Glutamatergic neuron (in vitro differentiated cells): ENCODE results near the gene CIDEA. TPM values are rescaled to one million over a fixed set of nuclear protein-coding genes. Genes with fewer than 3 reads are reported as not detected.
A peak's percentile ranks its signal among the peaks of the same experiment; 100 is the strongest.

Source experiments
- DNase-seq: peaks from one replicate; pipeline ENCODE4 v3.0.0; 2022
- H3K27ac Mint-ChIP-seq: one replicate; pipeline ENCODE4 v1.8.0; 2020; ENCODE audit warnings: mild to moderate bottlenecking, mixed read lengths, inconsistent platforms; ENCODE audit not compliant: unreplicated experiment
- H3K27me3 Mint-ChIP-seq: one replicate; pipeline ENCODE4 v1.8.0; 2020; ENCODE audit warnings: mild to moderate bottlenecking, moderate library complexity, mixed read lengths, inconsistent platforms; ENCODE audit not compliant: unreplicated experiment
- H3K36me3 Mint-ChIP-seq: one replicate; pipeline ENCODE4 v1.8.0; 2020; ENCODE audit warnings: mild to moderate bottlenecking, mixed read lengths, inconsistent platforms; ENCODE audit not compliant: unreplicated experiment
- H3K4me1 Mint-ChIP-seq: one replicate; pipeline ENCODE4 v1.8.0; 2020; ENCODE audit warnings: mild to moderate bottlenecking, low read depth, mixed read lengths, inconsistent platforms; ENCODE audit not compliant: unreplicated experiment
- H3K4me3 Mint-ChIP-seq: one replicate; pipeline ENCODE4 v1.8.0; 2020; ENCODE audit warnings: mild to moderate bottlenecking, mixed read lengths, inconsistent platforms; ENCODE audit not compliant: unreplicated experiment
- H3K9me3 Mint-ChIP-seq: one replicate; pipeline ENCODE4 v1.8.0; 2020; ENCODE audit warnings: mild to moderate bottlenecking, moderate library complexity, mixed read lengths, inconsistent platforms; ENCODE audit not compliant: unreplicated experiment
- total RNA-seq: library from RNA; stranded (reverse); fragmentation: NEBNext Ultra II Directional; extraction: Animal tissue kit (Norgen Biotek cat#: 25700); gene quantifications from one replicate; pipeline ENCODE4 v1.2.1, GENCODE V29; 2021; ENCODE audit not compliant: unreplicated experiment
- TF ChIP-seq, protein P1 (sequence below): fragments of 200-600 bp; sonication (generic); IDR thresholded peaks from one replicate; pipeline ENCODE4 v1.5.0; 2021; ENCODE audit not compliant: partially characterized antibody, unreplicated experiment

CIDEA gene
- total RNA-seq, 1 donor from 2014 or later = not detected

DNA sequence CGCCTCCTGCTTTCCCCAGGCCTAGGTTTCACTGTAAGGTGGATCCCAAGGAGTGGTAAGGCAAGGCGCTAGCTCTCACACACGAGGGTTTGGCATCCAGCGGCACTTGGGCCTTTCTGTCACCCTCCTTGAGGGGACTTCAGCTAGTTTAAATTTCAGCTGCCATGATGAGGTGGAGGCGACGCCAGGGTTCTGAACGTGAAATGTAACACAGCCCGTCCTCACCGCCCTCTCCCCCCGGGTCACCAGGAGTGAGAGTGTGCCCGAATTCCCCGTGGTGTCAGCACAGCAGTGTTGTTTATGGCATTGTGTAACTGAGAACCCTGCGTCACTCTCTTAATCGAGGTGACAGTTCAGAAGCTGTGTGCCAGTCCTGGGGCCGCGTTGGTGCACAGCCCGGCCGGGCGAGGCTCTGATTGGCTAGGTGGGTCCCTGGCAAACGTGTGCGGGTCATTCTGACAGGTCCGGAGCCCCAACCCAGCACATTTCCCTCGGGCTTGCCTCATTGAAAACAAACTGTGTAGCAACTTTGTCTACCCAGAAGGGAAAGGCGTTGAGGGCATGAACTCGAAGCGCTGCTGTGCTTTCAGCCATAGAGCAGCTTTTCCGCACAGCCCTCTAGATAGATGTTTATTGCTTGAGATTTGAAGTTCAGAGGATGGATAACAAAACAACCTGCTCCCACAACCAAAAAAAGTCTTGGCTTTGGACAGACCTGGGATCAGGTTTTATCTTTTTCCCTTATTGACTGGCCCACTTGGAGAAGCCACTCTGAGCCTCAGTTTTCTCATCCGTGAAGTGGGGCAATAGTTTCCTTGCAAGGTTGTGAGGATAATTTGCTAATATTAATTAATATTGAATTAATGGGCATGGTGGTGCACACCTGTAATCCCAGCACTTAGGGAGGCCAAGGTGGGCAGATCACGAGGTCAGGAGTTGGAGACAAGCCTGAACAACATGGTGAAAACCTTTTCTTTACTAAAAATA, 4.9 kb downstream of the CIDEA start:
- H3K36me3 Mint-ChIP-seq = peaks cover 5% of the 10 kb centered on the region
- H3K9me3 Mint-ChIP-seq = peaks cover 9% of the 10 kb centered on the region
- TF ChIP-seq, protein P1, sequence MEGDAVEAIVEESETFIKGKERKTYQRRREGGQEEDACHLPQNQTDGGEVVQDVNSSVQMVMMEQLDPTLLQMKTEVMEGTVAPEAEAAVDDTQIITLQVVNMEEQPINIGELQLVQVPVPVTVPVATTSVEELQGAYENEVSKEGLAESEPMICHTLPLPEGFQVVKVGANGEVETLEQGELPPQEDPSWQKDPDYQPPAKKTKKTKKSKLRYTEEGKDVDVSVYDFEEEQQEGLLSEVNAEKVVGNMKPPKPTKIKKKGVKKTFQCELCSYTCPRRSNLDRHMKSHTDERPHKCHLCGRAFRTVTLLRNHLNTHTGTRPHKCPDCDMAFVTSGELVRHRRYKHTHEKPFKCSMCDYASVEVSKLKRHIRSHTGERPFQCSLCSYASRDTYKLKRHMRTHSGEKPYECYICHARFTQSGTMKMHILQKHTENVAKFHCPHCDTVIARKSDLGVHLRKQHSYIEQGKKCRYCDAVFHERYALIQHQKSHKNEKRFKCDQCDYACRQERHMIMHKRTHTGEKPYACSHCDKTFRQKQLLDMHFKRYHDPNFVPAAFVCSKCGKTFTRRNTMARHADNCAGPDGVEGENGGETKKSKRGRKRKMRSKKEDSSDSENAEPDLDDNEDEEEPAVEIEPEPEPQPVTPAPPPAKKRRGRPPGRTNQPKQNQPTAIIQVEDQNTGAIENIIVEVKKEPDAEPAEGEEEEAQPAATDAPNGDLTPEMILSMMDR = no peak
- H3K4me1 Mint-ChIP-seq = peaks cover 5% of the 10 kb centered on the region
- H3K27ac Mint-ChIP-seq = no peak overlapping the region
- no peak overlapping the region for H3K4me3 Mint-ChIP-seq
- peaks cover 19% of the 10 kb centered on the region for H3K27me3 Mint-ChIP-seq
- DNase-seq = no peak

DNA sequence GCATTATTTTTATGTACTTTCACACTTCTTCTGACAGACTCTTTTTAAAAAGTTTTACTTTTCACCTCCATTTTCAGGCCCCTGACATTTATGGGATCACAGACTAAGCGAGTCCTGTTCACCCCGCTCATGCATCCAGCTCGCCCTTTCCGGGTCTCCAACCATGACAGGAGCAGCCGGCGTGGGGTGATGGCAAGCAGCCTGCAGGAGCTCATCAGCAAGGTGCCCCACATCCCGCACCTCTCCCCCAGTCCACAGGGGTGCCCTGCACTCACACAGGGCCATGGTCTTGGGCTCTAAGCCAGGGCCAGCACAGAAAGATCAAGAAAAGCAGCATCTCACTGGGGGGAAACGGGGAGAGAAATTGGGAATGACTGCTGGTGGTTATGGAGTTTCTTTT, 8.6 kb downstream of the CIDEA start:
- Mint-ChIP-seq H3K27ac (no peak overlapping the region), H3K36me3 (no peaks in the 10 kb centered on the region), H3K9me3 (peaks cover 3% of the 10 kb centered on the region), H3K4me1 (peaks cover 2% of the 10 kb centered on the region), H3K27me3 (peaks cover under 1% of the 10 kb centered on the region), H3K4me3 (no peak overlapping the region)
- no peak for DNase-seq
- TF ChIP-seq, protein P1 = no peak

DNA sequence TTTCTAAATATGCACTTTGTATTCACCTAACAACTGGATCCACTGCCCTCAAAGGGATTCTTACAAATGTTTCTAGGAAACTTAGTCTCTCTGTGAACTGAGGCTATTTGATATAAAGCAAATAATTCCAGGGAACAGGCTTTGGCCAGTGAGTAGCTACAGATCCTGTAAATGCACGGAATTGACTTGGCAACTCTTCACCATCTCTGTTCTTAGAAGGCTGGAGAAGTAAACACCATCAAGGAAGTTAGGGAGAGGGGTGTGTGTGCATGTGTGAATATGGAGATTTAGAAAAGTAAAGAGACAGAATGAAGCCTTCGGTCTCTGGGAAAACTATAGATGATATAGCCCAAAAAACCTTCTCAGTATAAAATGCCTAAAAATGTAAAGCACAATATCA, 10.7 kb downstream of the CIDEA start:
- H3K4me3 Mint-ChIP-seq = no peak overlapping the region
- H3K27me3 Mint-ChIP-seq = peaks cover under 1% of the 10 kb centered on the region
- TF ChIP-seq, protein P1 = no peak
- no peaks in the 10 kb centered on the region for H3K4me1 Mint-ChIP-seq
- no peak overlapping the region for H3K27ac Mint-ChIP-seq
- no peaks in the 10 kb centered on the region for H3K36me3 Mint-ChIP-seq
- DNase-seq = no peak
- peaks cover 3% of the 10 kb centered on the region for H3K9me3 Mint-ChIP-seq

DNA sequence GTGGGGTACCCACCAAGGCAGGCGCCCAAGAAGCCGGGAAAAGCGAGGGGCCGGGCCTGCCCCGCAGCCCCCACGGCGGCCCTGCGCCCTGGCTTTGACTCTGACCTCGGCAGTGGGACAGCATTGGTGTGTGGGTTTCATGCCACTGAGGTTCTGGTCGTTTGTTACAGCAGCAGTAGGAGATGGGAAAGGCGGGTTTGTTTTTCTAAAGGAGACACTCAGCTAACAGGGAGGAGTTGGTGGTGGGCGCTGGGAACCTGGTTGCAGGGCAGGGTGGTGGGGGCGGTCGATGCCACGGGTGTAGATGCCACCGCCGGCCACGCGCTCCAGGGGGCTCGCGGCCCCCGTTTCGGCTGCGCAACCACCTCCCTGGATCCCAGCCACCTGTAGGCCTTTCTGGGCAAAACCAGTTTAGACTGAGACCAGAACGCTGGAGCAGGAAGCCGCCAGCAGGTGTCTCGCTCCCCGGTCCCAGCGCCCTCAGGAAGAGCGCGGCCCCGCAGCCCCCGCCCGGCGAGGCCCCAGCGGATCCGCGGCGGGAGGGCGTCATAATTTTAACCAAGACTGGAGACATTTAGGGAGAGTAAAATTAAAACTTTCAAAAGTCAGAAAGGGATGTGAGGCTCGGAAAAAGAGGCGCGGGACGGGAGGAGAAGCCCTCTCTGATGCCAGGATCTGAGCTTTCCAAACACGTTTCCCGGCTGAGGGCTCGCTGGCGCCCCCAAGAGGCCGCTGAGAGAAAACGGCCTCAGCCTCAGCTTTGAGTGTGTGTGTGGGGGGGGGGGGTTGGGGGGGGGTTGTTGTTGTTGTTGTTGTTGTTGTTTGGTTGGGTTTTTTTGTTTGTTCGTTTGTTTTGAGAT, 17.4 kb downstream of the CIDEA start:
- H3K4me3 Mint-ChIP-seq = peak overlapping the region; percentile 63
- H3K36me3 Mint-ChIP-seq = no peaks in the 10 kb centered on the region
- peaks cover 2% of the 10 kb centered on the region for H3K27me3 Mint-ChIP-seq
- H3K27ac Mint-ChIP-seq = no peak overlapping the region
- H3K9me3 Mint-ChIP-seq = peaks cover 6% of the 10 kb centered on the region
- TF ChIP-seq, protein P1 = peak; percentile 69
- peaks cover 1% of the 10 kb centered on the region for H3K4me1 Mint-ChIP-seq
- DNase-seq = peak; percentile 79
